ENCODE results near the gene ARL15. TPM values are rescaled to one million over a fixed set of nuclear protein-coding genes. Genes with fewer than 3 reads are reported as not detected.

ARL15 gene
- total and polyA plus RNA-seq, 2 of the 4 experiments (the other 2 are of a cell fraction), result 7.3 to 19.2 TPM

- dilution Hi-C loops (cut with HindIII; ENCODE audit: low sequenced_read_pairs, unreplicated experiment) (no loop called here), in situ Hi-C loops (cut with MboI; ENCODE audit: low sequenced_read_pairs) (no loop called here), intact Hi-C loops (cut with micrococcal nuclease) (no loop called here)
- no peaks in the 10 kb centered on the region for H3K27me3 ChIP-seq (ENCODE audit: control insufficient read depth, insufficient read depth, low read length)
- CTCF ChIA-PET, result no interaction called here
- H3K4me3 ChIP-seq (ENCODE audit: insufficient read depth, low read depth, low read length), result no peak overlapping the region
- H3K23ac ChIP-seq (ENCODE audit: low read depth, low read length), result no peak overlapping the region
- H2BK120ac ChIP-seq (ENCODE audit: low read depth, low read length), result peak overlapping the region; percentile 36
- H2AK9ac ChIP-seq (replicated peaks; ENCODE audit: low read depth, low read length, poor library complexity), result no peak overlapping the region
- WGBS, 2 experiments (ENCODE audit: extremely low coverage in 2 of 2, insufficient read length in 1 of 2), result no CpG with 5 or more reads among the region's 3 CpGs
- POLR2A ChIA-PET (ENCODE audit: unreplicated experiment), result no interaction called here
- H3K9me1 ChIP-seq (ENCODE audit: insufficient read depth, low read length), result no peaks in the 10 kb centered on the region
- peak overlapping the region; percentile 65; the same call in 1 of the 2 replicates for H4K5ac ChIP-seq (ENCODE audit: low read depth, low read length)
- ATAC-seq (ENCODE audit: low read depth), result no peak
- no peak overlapping the region for H3K56ac ChIP-seq (ENCODE audit: extremely low read depth, insufficient read depth, low read length)
- no peak overlapping the region for H3K14ac ChIP-seq (replicated peaks; ENCODE audit: low read depth, low read length)
- H2BK5ac ChIP-seq (ENCODE audit: low read depth, low read length, poor library complexity, severe bottlenecking), result peak overlapping the region; percentile 43
- H4K8ac ChIP-seq (ENCODE audit: low read depth in 2 of 2, low read length in 2 of 2), result peak overlapping the region in 1 of 2 experiments; percentile 50; a peak in 1 of 4 replicates
- H3K9ac ChIP-seq (ENCODE audit: low read depth, low read length), result no peak overlapping the region
- H3K4me2 ChIP-seq (ENCODE audit: low read depth, low read length), result no peak overlapping the region
- H3K4ac ChIP-seq (ENCODE audit: low read depth, low read length), result peak overlapping the region; percentile 51
- peaks cover 13% of the 10 kb centered on the region for H3K4me1 ChIP-seq (ENCODE audit: control insufficient read depth, insufficient read depth, low read length)
- TF ChIP-seq ELK1 (IDR thresholded peaks at IDR 0.05; ENCODE audit: borderline replicate concordance, low read depth, low read length) (no peak), MAZ (IDR thresholded peaks at IDR 0.05; ENCODE audit: borderline replicate concordance, low read depth, low read length) (no peak), RCOR1 (IDR thresholded peaks at IDR 0.05; ENCODE audit: insufficient replicate concordance, low read length) (no peak), RAD21 (IDR thresholded peaks at IDR 0.05; ENCODE audit: low read length) (no peak), SMC3 (IDR thresholded peaks at IDR 0.05; ENCODE audit: low read depth, low read length) (no peak), CTCF (conservative IDR thresholded peaks at IDR 0.05; ENCODE audit: low read depth, low read length) (no peak), BHLHE40 (IDR thresholded peaks at IDR 0.05; ENCODE audit: low read depth, low read length) (no peak), CEBPB (IDR thresholded peaks at IDR 0.05; ENCODE audit: low read depth, low read length) (no peak), FOS (IDR thresholded peaks at IDR 0.05; ENCODE audit: low read depth, low read length) (no peak), CHD1 (IDR thresholded peaks at IDR 0.05; ENCODE audit: low read depth, low read length) (no peak), POLR2A (IDR thresholded peaks at IDR 0.05; ENCODE audit: low read depth, low read length) (no peak), NFE2L2 (IDR thresholded peaks at IDR 0.05; ENCODE audit: low read depth, low read length) (no peak), MXI1 (IDR thresholded peaks at IDR 0.05; ENCODE audit: borderline replicate concordance, low read depth, low read length) (no peak), RFX5 (IDR thresholded peaks at IDR 0.05; ENCODE audit: low read depth, low read length) (no peak), MAFK (IDR thresholded peaks at IDR 0.05; ENCODE audit: low read depth, low read length) (no peak), USF2 (IDR thresholded peaks at IDR 0.05; ENCODE audit: low read depth, low read length) (no peak)
- no peaks in the 10 kb centered on the region for H3K9me3 ChIP-seq (ENCODE audit: control insufficient read depth, insufficient read depth, low read length)
- H2AFZ ChIP-seq (replicated peaks; ENCODE audit: low read length, poor library complexity), result peak overlapping the region; percentile 59
- 0 out of 4 replicates have a peak, but pooled peaks cover 0 to 3% of the 10 kb centered on the region in 2 experiments for H3K79me1 ChIP-seq (ENCODE audit: low read depth in 1 of 2, low read length in 2 of 2)
- H2AK5ac ChIP-seq (ENCODE audit: low read depth, low read length), result peak overlapping the region; percentile 83
- peak overlapping the region; percentile 57 for H2BK20ac ChIP-seq (ENCODE audit: low read depth, low read length)
- peak overlapping the region; percentile 64; the same call in 1 of the 3 replicates for H2BK15ac ChIP-seq (ENCODE audit: low read depth, low read length)
- DNase-seq, result peak; percentile 29
- H4K91ac ChIP-seq (ENCODE audit: insufficient read depth, low read depth, low read length), result peak overlapping the region; percentile 47; the same call in 1 of the 2 replicates
- H4K20me1 ChIP-seq (ENCODE audit: insufficient read depth, low read length), result no peaks in the 10 kb centered on the region
- no peak overlapping the region for H3K27ac ChIP-seq (ENCODE audit: insufficient read depth, low read length)
- no peaks in the 10 kb centered on the region for H3K36me3 ChIP-seq (ENCODE audit: control insufficient read depth, insufficient read depth, low read length)
- no TSS peak for BruUV-seq (replicated peaks)
- peak overlapping the region; percentile 5; the same call in 1 of the 2 replicates for H3K18ac ChIP-seq (ENCODE audit: low read depth, low read length)
Observed at GRCh38 chr5:54083851-54084250, 226.5 kb downstream of the ARL15 start.
